ENCODE measurements around the gene R3HDM1.
A peak's percentile ranks its signal among the peaks of the same experiment; 100 is the strongest.
"Not testable (repeated sequence)": the region's sequence is repeated elsewhere in the genome, so short reads cannot be mapped to it uniquely, and the experiment has no call there.

Gene R3HDM1

GRCh38 chr2:135531231-135532197 is at the start of gene R3HDM1:
Gene R3HDM1 (plus strand): TSS chr2:135531484. CDS start chr2:135604846, 73,362 bp downstream.
- DNase-seq (ENCODE audit: low read depth), result peak; percentile 100

DNA sequence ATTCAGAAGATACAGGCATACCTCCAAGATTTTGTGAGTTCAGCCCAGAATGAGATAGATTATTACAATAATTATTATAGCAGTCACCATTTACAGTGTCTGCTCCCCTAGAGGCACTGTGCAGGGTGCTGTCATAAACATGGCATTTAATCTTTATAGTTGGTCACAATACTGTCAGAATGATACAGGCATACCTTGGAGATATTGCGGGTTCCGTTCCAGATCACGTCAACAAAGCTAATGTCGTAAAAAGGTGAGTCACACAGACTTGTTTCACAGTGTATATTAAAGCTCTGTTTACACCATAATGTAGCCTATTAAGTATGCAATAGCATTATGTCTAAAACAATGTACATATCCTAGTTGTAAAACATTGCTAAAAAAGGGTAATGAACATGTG is 45.8 kb upstream of the R3HDM1 start:
- no peak for DNase-seq (ENCODE audit: low read depth)

DNA sequence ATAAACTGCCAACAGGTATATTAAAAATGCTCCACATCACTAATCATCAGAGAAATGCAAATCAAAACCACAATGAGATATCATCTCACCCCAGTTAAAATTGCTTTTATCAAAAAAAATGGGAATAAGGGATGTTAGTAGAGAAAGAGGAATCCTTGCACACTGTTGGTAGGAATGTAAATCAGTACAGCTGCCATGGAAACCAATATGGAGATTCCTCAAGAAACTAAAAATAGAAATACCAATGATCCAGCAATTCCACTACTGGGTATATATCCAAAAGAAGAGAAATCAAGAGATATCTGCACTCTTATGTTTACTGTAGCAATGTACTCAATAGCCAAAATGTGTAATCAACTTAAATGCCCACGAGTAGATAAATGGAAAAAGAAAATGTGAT is 40.9 kb upstream of the R3HDM1 start:
- DNase-seq (ENCODE audit: low read depth), result no peak

GRCh38 chr2:135494503-135494902 is 36.8 kb upstream of the R3HDM1 start:
- no peak for DNase-seq (ENCODE audit: low read depth)

- no peak for DNase-seq (ENCODE audit: low read depth)
Observed at GRCh38 chr2:135494917-135495316, 36.4 kb upstream of the R3HDM1 start.

DNA sequence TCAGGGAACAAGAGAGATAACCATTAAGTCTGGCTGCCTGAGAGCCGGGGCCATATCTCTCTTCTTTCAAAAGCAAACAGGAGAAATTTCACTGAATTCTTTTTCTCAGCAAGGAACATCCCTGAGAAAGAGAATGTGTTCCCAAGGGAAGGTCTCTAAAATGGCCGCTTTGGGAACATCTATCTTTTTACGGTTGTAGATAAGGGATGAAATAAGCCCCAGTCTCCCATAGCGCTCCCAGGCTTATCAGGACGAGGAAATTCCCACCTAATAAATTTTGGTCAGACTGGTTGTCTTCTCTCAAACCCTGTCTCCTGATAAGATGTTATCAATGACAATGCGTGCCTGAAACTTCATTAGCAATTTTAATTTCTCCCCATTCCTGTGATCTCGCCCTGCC is 32.7 kb upstream of the R3HDM1 start:
- not testable (repeated sequence) for DNase-seq (ENCODE audit: low read depth)

DNA sequence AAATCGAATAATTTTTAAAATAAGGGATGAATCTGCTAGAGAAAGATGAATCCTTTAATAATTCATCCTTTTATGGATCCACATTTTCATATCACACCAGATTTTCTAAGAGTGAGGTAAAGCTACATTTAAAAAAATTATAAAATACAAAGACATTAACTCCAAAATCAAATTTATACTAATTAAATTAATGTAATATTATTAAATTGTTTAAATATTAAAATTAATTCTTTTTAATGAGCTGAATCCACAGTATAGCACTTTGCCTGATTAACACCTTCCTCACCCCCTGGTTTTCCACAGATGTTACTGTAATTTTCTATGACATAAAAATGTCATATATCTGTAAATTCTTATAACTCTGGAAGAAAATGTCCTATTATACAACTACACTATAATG is 26.5 kb upstream of the R3HDM1 start:
- DNase-seq (ENCODE audit: low read depth), result no peak

GRCh38 chr2:135510577-135510976 is 20.7 kb upstream of the R3HDM1 start:
- DNase-seq (ENCODE audit: low read depth), result no peak

- DNase-seq (ENCODE audit: low read depth), result no peak
Observed at GRCh38 chr2:135512099-135512498, 19.2 kb upstream of the R3HDM1 start.

DNA sequence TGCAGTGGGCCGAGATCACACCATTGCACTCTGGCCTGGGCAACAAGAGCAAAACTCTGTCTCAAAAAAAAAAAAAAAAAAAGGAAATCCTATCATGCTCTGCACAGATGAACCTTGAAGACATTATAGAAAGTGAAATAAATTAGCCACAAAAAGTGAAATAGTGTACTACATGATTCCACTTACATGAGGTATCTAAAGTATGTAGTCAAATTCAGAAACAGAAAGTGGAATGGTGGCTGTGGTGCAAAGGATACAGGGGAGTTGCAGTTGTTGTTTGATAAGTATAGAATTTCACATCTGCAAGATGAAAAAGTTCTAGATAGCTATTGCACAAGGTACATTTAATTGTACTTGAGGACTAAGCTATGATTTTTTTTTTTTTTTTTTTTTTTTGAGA is 5.5 kb upstream of the R3HDM1 start:
- DNase-seq (ENCODE audit: low read depth), result no peak

DNA sequence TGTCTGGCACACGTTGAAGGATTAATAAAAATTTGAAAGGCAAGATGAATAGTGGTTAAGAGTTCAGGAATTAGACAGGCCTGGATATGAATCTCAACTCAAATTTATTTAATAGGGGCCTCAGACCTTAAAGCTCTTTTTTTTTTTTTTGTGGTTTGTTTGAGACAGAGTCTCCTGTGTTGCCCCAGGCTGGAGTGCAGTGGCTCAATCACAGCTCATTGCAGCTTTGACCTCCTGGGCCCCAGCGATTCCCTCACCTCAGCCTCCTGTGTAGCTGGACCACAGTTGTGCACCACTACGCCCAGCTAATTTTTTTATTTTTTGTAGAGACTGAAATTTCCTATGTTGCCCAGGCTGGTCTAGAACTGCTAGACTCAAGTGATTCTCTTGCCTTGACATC is 3.3 kb upstream of the R3HDM1 start:
- no peak for DNase-seq (ENCODE audit: low read depth)

DNA sequence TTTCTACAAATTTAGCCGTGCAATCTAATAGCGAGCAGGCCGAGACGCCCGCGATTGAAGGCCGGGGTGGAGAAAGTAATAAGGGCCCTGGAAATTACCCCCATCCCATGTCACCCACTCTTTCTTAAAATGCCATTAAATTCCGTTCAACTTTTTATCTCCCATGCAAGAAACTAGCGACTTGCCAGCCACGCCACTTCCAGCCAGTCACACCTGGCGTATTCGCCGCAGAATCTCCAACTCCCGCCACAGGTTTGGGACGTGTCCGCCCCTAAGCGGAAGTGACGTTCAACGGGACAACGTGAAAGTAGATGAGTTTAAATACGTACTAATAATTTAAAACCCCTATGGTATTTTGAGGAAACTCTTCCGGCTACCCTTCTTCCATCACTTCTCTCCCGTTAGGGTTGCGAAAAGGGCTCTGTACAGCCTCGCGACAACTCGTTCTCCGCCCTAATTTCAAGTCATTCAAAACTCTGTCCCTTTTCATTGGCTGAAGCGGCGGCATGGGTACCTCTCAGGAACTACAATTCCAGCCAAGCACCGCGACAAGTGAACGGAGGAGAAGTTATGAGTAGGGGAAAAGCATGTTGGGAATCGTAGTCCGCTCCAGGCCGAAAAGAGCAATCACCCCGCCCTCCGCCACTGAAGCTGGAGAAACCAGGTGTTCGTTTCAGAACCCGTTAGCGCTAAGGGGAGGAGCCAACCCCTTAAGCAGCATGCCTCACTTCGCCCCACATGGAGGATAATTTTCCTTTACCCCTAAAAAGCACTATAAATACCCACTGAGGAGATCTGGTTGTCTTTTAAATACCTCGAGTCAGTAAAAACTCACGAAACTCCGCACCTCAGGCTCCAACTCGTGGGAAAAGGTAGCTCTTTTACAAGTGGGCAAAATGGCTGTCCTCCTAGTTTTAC is 712 bp upstream of the R3HDM1 start, which contains the start of gene ZRANB3:
Gene ZRANB3 (minus strand): TSS at position 906 of the 918 bp plus-strand sequence.
- peak; percentile 95 for DNase-seq (ENCODE audit: low read depth)

- no peak for DNase-seq (ENCODE audit: low read depth)
Observed at GRCh38 chr2:135532581-135532980, 1.3 kb downstream of the R3HDM1 start.

DNA sequence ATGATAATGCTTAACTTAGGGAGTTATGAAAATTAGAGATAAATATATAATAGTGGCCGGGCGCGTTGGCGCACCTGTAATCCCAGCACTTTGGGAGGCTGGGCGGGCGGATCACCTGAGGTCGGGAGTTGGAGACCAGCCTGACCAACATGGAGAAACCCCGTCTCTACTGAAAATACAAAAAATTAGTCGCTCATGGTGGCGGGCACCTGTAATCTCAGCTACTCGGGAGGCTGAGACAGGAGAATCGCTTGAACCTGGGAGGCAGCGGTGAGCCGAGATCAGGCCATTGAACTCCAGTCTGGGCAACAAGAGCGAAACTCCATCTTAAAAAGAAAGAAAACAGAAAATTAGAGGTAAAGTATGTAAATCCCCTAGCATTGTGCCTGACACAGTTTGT is 2.3 kb downstream of the R3HDM1 start:
- not testable (repeated sequence) for DNase-seq (ENCODE audit: low read depth)

GRCh38 chr2:135546436-135546835 is 15.2 kb downstream of the R3HDM1 start:
- DNase-seq (ENCODE audit: low read depth), result no peak

GRCh38 chr2:135547311-135547710 is 16.0 kb downstream of the R3HDM1 start:
- DNase-seq (ENCODE audit: low read depth), result no peak

- no peak for DNase-seq (ENCODE audit: low read depth)
Observed at GRCh38 chr2:135551356-135551755, 20.1 kb downstream of the R3HDM1 start.

- no peak for DNase-seq (ENCODE audit: low read depth)
Observed at GRCh38 chr2:135552887-135553286, 21.6 kb downstream of the R3HDM1 start.

DNA sequence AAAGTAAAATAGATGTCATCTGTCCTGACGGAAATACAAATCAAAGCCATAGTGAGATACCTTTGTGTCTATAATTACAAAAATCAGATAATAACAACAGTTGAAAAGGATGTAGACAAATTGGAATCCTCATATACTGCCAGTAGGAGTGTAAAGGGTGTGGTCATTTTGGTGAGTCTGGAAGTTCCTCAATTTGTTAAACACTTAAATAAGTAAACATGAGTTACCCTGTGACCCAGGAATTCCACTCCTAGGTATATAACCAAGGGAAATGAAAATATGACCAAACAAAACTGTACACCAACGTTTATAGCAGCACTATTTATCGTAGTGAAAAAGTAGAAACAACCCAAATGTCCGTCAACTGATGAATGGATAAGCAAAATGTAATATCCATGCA is 24.0 kb downstream of the R3HDM1 start:
- no peak for DNase-seq (ENCODE audit: low read depth)

DNA sequence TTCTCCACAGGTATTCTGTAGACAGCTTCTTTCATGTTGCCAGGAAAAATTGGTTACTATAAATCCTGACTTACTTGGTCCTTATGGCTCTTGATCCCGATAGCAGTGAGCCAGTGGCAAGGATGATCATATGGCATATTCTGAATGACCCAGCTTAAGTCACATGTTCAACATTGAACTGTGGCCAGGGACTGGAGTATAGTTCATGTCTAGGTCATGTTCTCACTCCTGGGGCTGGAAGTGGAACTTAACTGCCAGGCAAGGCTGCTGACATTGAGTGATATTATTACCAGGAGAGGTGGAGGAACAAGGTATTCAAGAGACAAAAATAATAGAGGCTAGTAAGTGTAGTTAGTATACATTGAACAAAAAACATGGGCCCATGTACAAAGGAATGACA is 26.2 kb downstream of the R3HDM1 start:
- DNase-seq (ENCODE audit: low read depth), result no peak

- DNase-seq (ENCODE audit: low read depth), result no peak
Observed at GRCh38 chr2:135561925-135562324, 30.6 kb downstream of the R3HDM1 start.

DNA sequence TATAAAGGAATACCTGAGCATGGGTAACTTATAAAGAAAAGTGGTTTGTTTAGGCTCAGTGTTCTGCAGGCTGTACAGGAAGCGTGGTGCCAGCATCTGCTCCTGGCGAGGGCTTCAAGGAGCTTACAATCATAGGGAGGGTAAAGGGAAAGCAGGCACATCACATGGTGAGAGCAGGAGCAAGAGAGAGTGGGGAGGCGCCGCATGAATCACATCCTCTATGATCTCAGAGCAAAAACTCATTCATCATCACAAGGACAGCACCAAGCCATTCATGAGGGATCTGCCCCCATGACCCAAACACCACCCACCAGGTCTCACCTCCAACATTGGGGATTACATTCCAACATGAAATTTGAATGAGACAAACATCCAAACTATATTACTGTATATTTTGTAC is 32.5 kb downstream of the R3HDM1 start:
- no peak for DNase-seq (ENCODE audit: low read depth)

DNA sequence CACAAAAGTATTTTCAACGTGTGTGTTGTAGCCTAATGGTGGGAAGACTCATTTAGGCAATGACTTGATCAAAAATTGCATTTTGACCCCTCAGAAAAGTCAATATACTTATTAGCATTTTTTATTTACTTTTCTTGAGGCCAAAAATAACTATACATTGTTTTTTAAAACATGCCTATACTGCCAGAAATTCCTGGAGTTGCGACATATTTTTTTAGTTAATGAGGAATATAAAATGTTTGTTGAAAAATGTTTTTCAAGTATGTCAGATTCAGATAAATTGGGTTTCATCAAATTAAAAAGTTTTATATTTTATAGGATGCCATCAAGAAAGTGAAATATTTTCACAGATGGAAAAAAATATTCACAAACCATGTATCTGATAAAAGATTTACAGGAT is 39.6 kb downstream of the R3HDM1 start:
- no peak for DNase-seq (ENCODE audit: low read depth)
